HG03280 (cell line): ENCODE measurements around the gene UBTFL1.
"Not testable (repeated sequence)": the region's sequence is repeated elsewhere in the genome, so short reads cannot be mapped to it uniquely, and the experiment has no call there.

Experiments
- ATAC-seq: cut with Tn5 transposase; IDR thresholded peaks from one replicate; pipeline ENCODE4 v1.9.1; 2021; ENCODE audit warnings: mild to moderate bottlenecking, moderate library complexity; ENCODE audit not compliant: unreplicated experiment

UBTFL1 gene, protein sequence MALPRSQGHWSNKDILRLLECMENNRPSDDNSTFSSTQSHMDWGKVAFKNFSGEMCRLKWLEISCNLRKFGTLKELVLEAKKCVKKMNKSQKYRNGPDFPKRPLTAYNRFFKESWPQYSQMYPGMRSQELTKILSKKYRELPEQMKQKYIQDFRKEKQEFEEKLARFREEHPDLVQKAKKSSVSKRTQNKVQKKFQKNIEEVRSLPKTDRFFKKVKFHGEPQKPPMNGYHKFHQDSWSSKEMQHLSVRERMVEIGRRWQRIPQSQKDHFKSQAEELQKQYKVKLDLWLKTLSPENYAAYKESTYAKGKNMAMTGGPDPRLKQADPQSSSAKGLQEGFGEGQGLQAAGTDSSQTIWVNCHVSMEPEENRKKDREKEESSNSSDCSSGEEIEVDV

DNA sequence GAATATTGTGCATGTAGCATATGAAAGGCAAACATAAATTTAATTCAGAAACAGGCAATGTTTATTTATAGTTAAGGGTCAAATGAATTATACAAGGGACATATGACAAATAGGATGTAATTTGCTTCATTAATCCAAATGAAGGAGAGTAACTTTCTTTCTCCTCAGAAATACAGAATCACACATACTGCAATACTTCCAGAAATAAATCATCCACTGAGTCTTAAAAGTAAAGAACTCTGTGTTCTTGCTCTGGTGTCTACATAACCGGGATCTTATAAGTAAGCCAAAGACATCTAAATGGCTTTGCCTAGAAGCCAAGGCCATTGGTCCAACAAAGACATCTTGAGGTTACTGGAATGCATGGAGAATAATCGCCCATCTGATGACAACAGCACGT, at the start of gene UBTFL1:
TSS of gene UBTFL1 (plus strand) at position 301 of the 400 bp plus-strand sequence. CDS start at position 301, 0 bp downstream.
- ATAC-seq = not testable (repeated sequence)

DNA sequence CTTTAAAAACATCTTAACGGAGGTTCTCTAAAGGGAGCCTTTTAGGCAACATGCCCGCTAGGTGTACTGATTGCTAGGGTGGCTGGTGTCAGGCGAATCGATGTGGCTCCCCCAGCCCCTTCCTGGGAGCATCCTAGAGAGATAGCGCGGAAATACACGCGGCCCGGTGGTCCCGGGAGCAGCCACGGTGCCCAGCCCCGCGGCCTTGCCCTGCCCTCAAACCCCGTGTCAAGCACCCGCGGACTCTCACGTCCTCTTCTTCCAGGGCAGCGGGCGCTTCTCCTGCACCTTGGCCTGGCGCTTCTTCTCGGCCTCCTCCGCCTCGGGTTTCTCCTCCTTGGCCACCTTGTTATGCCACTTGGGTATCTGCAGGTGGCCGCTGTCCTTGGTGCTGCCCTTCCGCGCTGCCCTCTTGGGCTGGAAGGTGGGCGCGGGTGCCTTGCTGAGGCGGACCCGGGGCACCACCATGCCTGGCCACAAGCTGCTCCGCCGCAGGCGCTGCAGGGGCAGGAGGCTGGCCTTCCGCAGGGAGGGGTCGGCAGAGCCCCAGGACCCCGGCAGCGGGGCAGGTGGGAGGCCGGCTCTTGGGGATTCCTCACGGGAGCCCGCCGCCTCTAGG, 34.0 kb upstream of the UBTFL1 start:
- ATAC-seq = not testable (repeated sequence)

DNA sequence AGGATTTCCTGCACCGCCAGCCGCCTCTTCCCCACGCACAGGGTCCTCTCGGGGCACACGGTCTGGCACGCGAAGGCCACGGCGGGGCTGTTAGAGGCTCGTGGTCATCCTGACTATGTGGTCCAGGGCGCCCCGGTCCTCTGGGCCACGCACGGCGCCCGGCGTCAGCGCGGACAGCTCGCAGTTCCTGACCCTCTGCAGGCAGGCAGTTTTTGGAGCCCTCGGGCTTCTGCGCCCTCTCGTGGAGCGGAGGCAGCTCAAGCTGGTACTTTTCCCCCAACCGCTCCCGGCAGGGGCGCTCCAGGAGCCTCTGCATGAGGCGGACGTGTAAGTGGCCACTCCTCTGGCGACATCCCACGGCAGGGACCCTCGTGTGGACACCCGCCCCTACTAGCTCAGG, 33.4 kb upstream of the UBTFL1 start:
- not testable (repeated sequence) for ATAC-seq

DNA sequence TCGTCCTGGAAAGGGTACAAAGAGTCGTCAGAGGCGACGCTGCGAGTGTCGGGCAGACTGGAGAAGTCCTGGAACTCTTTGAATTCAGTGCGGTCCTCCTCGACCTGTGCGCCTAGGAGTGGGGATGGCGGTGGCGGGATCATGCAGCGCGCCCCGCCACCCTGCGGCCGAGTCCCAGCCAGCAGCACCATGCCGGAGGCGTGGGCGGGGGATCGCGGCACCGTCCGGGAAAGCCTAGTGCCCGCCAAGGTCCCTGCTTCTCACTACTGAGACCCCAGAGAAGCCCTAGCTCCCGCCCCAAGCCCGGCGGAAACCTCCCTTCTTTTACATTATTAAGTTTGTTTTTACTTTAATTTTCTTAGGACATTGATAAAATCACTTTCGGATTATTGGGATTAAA, 32.2 kb upstream of the UBTFL1 start:
- not testable (repeated sequence) for ATAC-seq

DNA sequence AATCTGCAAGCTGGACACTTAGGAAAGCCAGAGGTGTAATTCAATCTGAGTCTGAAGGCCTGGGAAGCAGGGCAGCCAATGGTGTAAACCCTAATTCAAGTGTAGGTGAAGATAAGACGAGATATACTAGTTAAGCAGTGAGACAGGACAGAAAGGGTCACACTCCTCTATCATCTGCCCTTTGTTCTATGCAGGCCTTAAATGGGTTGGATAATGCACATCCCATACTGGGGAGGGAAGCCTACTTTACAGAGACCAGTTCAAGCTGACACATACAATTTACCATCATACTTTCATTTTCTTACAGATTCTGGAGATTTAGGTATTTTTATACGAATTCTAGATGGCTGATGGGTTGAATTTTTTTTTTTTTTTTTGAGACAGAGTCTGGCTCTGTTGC, 3.0 kb downstream of the UBTFL1 start:
- ATAC-seq = not testable (repeated sequence)

DNA sequence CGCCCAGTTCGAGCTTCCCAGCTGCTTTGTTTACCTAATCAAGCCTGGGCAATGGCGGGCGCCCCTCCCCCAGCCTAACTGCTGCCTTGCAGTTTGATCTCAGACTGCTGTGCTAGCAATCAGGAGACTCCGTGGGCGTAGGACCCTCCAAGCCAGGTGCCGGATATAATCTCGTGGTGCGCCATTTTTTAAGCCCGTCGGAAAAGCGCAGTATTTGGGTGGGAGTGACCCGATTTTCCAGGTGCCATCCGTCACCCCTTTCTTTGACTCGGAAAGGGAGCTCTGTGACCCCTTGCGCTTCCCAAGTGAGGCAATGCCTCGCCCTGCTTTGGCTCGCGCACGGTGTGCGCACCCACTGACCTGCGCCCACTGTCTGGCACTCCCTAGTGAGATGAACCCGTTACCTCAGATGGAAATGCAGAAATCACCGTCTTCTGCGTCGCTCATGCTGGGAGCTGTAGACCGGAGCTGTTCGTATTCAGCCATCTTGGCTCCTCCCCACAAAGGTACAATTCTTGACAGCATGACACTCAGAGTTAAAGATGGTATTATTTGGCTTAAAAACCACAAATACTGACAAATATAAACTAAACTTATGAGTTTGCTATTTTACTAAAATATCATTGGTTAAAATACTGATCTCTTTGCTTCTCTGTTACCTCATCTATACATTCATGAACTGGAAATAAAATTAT, 9.6 kb downstream of the UBTFL1 start:
- ATAC-seq = not testable (repeated sequence)

DNA sequence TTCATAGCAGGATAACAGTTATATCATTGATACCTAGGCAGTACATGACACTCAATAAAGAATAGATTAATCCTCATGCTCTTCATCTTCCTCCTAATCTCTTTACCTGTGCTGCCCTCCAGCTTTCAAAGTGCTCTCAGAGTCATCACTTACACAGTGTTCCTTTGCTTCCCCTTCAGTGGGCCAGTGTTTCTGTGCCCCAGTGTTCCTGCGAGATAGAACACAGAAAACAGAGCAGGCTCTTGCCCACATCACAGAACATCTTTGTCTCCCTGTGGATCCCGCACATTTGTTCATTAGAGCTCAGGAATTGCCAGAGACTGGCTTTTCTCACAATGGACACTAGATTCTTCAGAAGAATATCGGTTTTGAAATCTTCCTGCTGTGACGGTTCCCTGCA, 12.5 kb downstream of the UBTFL1 start:
- ATAC-seq = not testable (repeated sequence)

DNA sequence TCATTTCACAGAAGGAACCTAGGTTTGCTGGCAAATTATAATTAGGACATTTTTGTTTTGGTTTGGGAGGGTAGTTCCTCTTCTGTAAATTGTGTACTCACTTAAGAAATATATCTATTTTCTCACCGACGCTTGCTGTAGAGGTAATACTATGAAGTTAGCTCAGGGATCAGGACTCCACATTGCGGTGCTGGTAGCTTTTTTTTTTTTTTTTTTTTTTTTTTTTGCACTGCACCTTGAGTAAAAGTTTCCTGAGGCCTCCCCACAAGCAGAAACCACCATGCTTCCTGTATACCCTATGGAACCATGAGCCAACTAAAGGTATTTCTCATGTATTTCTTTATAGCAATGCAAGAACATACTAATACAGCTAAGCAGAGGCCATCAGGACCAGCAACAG, 14.7 kb downstream of the UBTFL1 start:
- no peak for ATAC-seq

DNA sequence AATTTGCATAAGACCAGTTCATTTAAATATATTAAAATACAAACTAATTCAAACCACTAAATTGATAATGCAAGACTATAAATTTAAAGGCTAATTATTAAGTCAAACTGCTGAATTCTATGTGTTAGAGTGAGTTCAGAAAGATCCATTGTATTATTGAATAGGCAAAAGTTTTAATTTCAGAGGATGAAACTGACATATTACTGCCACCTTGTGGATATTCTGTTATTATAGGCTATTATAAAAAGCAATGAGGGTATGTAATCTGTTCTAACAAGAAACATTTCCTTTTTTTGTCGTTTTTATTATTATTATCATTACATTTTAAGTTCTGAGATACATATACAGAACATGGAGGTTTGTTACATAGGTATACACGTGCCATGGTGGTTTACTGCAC, 27.8 kb downstream of the UBTFL1 start:
- ATAC-seq = no peak

DNA sequence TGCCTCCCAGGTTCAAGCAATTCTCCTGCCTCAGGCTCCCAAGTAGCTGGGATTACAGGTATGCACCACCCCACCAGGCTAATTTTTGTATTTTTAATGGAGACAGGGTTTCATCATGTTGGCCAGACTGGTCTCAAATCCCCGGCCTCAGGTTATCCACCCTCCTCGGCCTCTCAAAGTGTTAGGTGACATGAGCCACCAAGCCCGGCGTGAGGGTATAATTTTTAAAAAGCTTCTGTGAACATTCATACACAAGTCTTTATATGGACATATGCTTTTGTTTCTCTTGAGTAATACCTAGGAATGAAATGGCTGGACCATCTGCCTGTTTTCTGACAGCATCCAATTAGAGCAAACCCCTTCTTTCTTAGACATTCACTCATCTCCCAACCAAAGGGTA, 34.4 kb downstream of the UBTFL1 start:
- ATAC-seq = no peak

DNA sequence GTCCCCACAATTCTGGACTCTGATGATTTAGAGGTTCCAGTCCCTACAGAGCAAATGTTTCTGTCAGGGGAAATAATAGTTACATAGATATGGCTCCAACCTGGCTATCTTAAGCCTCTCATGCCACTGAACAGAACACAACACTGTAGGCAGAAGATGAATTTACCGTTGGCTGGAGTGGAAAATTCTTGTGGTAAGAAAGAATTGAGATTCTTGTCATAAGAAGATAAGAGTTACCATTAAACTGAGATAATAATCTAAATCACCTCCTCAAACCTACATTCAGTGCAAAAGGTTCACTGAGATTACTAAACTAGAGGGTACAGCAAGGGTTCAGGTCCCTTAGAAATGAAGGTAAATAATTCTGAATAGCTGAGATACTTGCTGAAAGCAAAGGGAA, 38.6 kb downstream of the UBTFL1 start:
- no peak for ATAC-seq

DNA sequence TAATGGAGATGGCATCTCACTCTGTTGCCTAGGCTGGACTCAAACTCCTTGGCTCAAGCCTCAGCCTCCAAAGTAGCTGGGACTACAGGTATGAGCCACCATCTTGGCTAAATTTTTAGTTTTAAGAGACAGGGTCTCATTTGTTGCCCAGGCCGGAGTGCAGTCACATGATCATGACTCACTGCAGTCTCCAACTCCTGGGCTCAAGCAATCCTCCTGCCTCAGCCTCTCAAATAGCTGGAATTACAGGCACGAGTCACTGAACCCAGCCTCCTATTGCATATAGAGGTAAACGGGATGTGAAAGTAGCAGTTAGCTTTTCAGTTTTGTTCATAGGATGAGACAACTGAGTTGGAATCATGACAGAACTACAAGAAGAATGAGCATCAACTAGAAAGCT, 39.2 kb downstream of the UBTFL1 start:
- ATAC-seq = no peak

DNA sequence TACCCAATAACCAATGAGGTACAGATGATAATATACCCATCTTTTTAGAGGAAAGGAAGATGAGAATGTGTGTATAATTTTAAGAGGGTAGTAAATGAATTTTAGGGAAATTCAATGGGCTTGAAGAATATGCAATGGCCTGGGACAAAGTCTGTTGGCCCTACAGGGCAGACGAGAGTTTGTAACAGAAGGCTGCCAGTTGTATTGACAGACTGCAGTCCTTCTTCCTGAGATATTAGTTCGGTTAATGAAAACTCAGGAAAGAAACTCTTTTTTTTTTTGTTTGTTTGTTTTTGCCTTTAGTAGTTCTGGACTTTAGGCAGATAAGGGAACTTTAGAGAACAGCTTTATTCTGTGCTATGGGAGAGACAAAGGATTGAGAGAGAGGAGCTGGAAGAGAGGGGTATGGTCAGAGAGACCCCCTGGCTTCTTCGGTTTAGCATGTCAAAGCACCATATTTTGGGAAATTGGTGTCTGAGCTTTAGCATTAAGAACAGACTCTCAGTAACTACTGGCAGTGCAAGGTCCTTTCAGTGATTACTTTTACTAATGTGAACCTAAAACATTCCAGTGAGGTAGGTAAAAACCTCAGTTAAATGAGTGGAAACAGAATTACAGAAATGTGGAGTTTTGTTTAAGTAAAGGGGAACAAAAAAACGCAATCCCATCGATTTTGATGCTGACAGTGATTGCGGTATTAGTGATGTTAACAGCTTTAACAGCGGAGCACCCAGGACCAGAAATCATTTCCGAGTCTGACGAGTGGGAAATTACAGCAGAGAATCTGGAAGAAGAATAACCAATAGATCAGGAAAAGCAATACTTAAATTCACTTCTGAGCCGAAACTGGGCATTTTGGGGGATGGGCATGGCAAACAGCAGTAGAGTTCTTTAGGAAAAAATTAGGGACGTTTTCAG, 48.1 kb downstream of the UBTFL1 start:
- no peak for ATAC-seq

DNA sequence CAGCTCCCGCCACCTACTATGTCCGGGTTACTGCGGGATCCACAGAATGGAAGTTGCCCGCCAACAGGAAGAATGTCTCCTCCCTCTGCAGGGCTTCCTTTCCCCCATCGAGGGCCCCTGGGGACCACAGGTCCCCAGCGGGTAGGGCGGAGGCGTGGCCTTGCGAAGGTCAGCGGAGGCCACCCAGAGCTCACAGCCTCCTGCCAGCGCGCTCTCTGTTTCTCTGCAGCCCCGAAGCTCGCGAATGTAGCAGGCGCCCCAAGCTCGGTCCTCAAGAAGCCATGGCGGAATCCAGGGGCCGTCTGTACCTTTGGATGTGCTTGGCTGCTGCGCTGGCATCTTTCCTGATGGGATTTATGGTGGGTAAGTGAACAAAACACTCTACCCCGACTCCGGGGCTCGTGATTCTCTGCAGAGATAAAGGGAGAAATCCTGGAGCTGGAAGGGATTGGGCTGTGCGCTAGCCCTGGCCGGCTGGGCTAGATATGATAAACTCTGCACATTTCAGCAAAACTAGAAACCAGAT, 48.8 kb downstream of the UBTFL1 start, which contains the start of gene NAALAD2:
TSS of gene NAALAD2 (plus strand) at position 186 of the 526 bp plus-strand sequence. CDS start at position 282, 96 bp downstream.
- ATAC-seq = peak; percentile 63

DNA sequence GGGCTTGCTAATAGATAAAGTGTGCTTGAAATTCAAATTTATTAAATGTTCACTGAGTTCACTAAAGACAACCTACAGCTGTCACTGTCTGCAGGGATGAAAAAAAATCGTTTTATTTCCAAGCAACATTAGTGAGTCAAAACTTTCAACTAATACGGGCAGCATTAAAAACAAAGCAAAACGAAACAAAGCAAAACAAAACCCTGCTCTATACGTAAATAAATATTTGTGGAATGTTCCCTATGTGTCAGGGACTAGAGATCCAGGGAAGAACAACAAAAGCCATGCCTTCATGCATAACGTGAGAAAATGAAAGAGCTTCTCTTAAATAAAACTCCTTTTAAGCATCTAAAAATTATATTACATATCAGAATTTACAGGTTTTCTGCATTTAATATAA, 49.3 kb downstream of the UBTFL1 start:
- no peak for ATAC-seq
